Measurements from ENCODE around the gene C17orf67.

C17orf67 gene

GRCh38 chr17:56804454-56804853 lies 29.3 kb downstream of the C17orf67 start:
- no peak for DNase-seq

GRCh38 chr17:56803071-56803470 lies 30.6 kb downstream of the C17orf67 start:
- no peak for DNase-seq

GRCh38 chr17:56801459-56802178 lies 32.1 kb downstream of the C17orf67 start:
- no peak for DNase-seq

DNA sequence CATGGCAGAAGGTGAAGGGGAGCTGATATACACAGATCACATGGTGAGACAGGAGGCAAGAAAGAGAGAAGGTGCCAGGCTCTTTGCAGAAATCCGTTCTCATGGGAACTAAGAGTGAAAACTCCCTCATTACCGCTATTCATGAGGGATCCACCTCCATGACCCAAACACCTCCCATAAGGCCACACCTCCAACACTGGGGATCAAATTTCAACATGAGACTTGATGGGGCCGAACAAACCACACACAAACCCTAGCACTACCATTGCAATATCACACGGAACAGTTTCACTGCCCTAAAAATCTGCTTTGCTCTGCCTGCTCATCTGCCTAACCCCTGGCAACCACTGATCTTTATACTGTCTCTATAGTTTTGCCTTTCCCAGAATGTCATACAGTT lies 34.8 kb downstream of the C17orf67 start:
- DNase-seq, result no peak

- DNase-seq, result no peak
These were observed 37.2 kb downstream of the C17orf67 start for GRCh38 chr17:56796536-56796935.

DNA sequence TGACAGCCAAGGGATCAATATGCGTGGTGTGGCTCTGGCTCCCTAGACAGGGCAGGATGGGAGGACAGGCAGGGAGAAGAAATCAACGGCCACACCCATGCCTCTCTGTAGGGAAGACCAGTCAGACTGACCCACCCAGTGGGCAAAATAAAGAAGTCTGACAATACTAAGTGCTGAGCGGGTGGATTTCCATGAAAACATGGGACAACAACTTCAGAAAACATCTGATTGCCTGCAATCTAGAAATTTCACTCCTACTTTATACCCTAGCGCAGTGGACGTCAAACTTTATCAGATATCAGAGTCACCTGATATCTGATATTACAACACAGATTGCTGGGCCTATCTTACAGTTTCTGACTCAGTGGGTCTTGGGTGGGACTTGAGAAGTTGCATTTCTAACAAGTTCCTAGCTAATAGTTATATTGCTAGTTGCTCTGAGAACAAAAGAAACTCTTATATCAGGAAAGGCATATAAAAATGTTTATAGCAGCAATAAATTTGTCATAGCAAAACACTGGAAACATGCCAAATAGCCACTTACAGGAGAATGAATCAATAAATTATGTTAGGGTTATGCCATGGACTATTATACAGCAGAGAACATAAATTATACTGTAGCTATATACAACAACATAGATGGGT lies 38.4 kb downstream of the C17orf67 start:
- no peak for DNase-seq

- DNase-seq, result no peak
These were observed 39.8 kb downstream of the C17orf67 start for GRCh38 chr17:56793957-56794356.

DNA sequence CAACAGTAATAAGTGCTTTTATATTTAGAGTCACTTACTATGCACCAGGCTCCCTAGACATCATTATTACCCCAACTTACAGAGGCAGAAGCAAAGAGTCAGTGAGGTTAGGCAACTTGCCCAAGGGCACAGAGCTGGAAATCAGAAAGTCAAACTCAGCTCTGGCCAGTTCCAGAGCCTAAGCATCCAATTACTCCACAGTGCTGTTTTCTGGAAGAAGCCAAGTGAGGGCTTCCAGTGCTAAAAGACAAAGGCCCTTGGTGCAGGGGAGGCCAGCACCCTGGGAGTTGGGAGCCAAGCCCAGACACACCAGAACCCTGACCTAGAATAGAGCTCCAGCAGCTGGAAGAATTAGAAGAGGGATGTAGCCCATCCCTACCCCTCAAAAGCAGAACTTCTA lies 40.2 kb downstream of the C17orf67 start:
- DNase-seq, result no peak

DNA sequence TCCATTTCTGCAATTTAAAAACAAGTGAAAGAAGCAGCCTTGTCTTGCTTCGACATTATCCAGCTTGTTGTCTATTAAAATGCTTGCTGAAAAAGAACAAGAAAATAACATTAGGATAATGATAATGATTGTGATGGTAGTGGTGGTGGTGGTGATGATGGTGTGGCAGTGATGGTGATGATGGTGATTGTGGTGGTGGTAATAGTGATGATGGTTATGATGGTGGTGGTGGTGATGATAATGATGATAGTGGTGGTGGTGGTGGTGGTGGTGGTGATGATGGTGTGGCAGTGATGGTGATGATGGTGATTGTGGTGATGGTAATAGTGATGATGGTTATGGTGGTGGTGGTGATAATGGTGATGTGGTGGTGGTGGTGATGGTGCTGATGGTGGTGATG lies 41.5 kb downstream of the C17orf67 start:
- DNase-seq, result no peak

GRCh38 chr17:56786989-56787482 lies 46.7 kb downstream of the C17orf67 start:
- no peak for DNase-seq

DNA sequence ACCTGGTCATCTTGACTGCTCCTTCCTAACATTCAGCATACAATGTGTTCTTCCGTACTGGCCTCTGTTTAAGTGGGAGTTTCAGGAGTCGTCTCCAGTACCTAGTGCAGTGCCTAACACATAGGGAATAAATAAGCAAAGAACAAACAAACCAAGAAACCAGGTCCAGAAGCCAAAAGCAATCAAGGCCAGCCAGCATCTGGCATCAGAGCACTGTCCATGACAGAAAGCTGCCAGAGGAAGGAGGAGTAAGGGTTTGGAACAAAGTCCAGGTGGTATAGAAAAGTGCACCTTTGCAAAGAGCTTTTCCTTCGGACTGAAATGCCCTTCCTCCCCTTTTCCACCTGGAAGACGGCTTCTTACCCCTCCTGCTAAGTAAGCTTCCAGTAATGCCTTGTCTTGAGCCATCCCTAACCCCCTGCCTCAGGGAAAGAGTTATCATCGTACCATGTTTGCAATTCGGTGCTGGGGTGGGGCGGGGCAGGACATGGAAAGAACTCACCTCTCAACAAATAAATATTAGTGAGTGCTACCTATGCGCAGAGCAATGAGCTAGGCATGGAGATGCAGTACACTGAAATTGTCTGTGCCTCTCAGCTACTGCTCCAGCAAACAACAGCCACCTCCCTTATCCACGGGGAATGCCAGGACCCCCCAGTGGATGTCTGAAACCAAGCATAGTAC lies 47.6 kb downstream of the C17orf67 start:
- DNase-seq, result no peak

DNA sequence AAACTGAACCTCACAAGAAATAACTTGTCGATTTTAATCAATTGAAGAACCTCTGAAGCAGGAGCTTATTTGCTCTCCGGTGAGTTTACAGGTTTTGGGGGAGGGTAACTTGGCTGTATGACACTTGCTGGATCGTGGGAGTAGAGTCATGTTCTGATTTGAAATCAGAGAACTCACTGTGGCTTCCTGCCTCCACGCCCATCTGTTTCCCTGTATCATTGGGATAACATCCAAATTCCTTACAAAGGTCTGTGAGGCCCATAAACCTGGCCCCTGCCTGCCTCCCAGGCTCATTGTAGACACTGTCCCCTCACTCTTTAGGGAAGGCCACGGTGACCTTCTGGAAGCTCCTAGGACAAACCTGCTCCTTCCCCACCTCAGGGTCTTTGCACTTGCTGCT lies 48.3 kb downstream of the C17orf67 start:
- DNase-seq, result no peak

GRCh38 chr17:56782338-56782737 lies 51.4 kb downstream of the C17orf67 start:
- DNase-seq, result no peak

DNA sequence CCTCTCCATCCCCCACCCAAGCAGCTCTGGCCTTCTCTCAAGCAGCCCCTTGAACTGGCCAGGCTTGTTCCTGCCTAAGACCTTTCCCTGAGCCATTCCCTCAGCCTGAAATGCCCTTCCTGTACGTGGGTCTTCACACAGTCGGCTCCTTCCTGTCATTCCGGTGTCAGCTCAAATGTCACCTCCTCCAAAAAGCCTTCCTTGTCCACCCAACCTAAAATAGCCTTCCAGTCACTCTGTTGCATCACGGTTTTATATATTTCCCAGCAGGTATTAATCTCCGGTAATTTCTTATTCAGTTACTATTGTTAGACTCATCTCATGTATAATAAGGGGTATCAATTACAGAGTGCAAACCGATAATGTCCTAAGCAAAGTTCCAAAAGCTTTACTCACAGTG lies 51.8 kb downstream of the C17orf67 start:
- DNase-seq, result no peak

DNA sequence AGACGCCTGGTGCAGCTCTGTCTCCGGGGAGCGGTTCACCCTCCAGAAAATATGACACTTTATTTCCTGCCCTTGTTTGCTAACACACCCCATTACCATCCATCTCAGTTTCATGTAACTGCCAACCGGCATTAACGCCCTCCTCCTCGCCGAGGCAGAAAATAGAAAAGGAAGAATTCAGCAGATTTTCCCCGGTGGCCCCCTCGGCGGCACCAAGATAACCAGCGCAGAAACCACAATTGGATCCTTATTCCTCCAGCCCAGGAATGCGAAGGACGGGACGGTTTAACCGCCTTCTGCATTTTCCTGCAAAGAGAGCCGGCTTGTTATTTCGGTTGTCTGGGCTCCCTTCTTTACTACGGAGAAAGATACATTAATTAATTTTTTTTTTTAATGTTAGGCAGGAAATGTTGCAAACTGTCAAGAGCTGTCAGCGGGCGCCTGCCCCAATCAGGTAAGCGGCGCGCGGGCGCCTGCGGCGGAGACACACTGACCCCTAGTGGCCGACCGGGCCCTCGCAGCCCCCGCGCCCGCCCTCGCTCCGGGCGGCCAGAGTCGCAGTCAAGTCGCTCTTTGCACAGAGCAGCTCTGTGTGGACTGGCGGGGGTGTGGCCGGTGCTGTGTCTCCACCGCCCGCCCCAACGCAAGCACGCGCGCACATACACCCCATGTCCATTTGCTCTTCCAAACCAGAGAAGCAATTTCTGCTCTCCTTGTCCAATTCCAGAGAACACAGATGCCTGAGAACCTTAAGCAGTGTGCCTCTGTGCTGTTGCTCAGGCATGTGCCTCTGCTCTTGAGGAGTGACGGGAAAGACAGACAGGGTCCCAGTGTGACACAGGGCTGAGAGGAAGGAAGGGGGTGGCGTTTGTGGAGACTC lies 53.6 kb downstream of the C17orf67 start:
- peak; percentile 91 for DNase-seq

GRCh38 chr17:56779322-56779721 lies 54.4 kb downstream of the C17orf67 start:
- DNase-seq, result no peak

DNA sequence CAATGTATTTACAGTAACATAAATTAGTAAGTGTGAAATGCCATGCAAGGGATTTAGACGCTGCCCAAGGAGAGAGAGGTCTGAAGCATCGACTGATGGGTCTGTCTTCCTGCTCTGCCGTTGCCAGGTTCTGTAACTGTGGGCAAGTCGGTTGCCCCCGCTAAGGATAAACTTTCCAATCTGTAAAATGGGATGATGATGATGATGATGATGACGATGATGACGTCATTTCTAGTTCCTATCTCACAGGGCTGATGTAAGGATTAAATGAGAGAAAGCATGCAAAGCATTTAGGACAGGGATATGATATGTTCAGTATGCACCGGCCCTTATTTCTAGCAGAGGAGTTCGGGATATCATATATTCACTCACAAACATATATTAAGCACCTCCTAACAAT lies 54.8 kb downstream of the C17orf67 start:
- DNase-seq, result no peak

DNA sequence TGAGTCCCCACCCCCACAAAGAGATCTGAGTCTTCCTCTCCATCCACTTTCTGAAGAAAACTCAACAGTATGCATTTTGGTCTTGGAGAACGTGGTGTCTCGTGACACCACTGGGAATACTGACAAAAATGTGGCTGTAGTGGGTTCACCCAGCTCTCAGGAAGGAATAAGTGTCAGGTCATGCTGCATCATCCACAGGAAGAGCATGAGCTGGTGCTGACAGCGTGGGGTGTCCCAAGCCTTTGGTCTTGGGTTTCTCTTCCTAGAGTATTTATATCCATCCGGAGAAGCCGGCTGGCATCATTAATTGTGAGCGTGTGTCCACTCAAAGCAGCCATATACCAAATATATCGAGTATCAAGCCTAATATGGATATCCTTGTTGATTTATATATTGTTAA lies 55.9 kb downstream of the C17orf67 start:
- DNase-seq, result no peak

- no peak for DNase-seq
These were observed 59.1 kb downstream of the C17orf67 start for GRCh38 chr17:56774650-56775049.

DNA sequence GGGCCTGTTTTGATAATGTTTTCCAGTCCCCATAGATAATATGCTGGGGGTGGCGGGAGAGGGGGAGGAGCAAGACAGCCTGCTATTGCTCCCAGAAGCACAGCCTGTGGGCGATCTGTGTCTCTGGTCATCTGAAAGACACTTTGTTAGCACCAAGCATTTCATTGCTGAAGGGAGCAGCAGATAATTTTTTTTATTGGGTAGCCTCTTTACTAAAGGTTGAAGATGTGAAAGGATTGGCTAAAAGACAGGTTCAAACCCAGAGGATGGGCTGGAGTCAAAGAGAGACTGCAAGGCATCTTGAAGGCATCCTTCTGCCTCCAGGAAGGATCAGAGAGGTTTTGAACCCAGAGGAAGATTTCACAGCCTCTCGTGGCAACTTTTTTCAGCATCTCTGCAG lies 60.6 kb downstream of the C17orf67 start:
- DNase-seq, result no peak

DNA sequence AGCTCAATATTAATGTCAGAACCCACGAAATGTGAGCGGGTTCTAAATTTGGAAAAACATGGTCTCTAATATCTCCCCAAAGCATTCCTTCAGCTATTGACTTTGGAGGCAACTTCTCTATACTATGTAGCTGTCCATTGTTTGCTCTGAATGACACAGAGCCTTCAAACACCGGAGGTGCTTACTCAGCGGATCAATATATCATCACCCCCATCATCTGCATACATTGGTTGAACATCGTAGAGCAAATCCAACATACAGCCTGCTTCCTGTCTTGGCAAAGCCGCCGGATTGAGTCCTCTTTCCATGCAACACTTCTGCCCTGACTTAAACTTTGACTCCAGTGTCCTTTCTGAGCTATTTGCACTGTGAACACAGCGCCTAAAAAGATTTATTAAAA lies 61.3 kb downstream of the C17orf67 start:
- no peak for DNase-seq

DNA sequence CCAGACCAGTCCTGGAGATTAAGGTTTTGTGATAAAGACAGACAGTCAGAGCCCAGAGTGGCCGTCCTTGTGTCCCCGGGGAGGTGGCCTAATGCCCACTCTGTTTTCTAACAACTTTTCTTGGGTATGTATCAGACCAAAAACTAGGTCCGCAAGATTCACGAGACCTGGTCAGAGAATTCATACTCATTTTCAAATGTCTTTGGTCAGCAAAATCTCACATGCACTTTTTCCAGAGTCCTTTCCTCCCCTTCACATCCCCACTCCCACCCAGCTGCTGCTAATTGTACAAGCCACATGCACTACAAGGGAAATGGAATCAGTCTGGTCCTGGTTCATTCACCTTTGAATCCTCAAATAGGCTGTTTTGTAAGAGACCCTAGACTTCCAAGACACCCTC lies 61.7 kb downstream of the C17orf67 start:
- no peak for DNase-seq

- DNase-seq, result no peak
These were observed 62.2 kb downstream of the C17orf67 start for GRCh38 chr17:56771563-56771962.
